Measurements from ENCODE around the gene UIMC1.

The UIMC1 gene

GRCh38 chr5:177010153-177010552, 3.6 kb upstream of the UIMC1 start (continued):
- TF ChIP-seq ZNF274 (IDR thresholded peaks at IDR 0.05; ENCODE audit: low read length) (no peak), ZNF274 (tag by site-specific recombination; IDR thresholded peaks at IDR 0.05; ENCODE audit: borderline replicate concordance) (no peak), ZNF121 (tag by site-specific recombination; IDR thresholded peaks at IDR 0.05) (no peak), SP2 (tag by site-specific recombination; IDR thresholded peaks at IDR 0.05) (no peak), ZNF394 (tag by site-specific recombination; IDR thresholded peaks at IDR 0.05; ENCODE audit: borderline replicate concordance) (no peak), ZNF639 (tag by site-specific recombination; IDR thresholded peaks at IDR 0.05) (no peak)

- Histone ChIP-seq H3K9me3 (ENCODE audit: control insufficient read depth, insufficient read depth, low read depth, low read length) (no peaks in the 10 kb centered on the region), H3K4me1 (ENCODE audit: control insufficient read depth, insufficient read depth, low read length) (peaks cover 15% of the 10 kb centered on the region), H3K4me3 (ENCODE audit: low read depth, low read length) (no peak overlapping the region), H3K27ac (ENCODE audit: extremely low read depth, low read depth, low read length) (no peak overlapping the region), H3K36me3 (ENCODE audit: control insufficient read depth in 2 of 2, insufficient read depth in 1 of 2, low read length in 2 of 2) (no peaks in the 10 kb centered on the region)
- TF ChIP-seq HOXD13 (CRISPR knock-in tag; IDR thresholded peaks at IDR 0.05; ENCODE audit: borderline replicate concordance): no peak
- TF ChIP-seq GFI1B (tag by site-specific recombination; IDR thresholded peaks at IDR 0.05): no peak
- TF ChIP-seq, protein P1, sequence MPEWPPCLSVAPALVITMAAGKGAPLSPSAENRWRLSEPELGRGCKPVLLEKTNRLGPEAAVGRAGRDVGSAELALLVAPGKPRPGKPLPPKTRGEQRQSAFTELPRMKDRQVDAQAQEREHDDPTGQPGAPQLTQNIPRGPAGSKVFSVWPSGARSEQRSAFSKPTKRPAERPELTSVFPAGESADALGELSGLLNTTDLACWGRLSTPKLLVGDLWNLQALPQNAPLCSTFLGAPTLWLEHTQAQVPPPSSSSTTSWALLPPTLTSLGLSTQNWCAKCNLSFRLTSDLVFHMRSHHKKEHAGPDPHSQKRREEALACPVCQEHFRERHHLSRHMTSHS (tag by site-specific recombination; IDR thresholded peaks at IDR 0.05): no peak
- TF ChIP-seq ZNF560 (tag by site-specific recombination; IDR thresholded peaks at IDR 0.05; ENCODE audit: borderline replicate concordance): no peak
- TF ChIP-seq ZNF777 (tag by site-specific recombination; IDR thresholded peaks at IDR 0.05; ENCODE audit: borderline replicate concordance): no peak
- TF ChIP-seq, protein P2, sequence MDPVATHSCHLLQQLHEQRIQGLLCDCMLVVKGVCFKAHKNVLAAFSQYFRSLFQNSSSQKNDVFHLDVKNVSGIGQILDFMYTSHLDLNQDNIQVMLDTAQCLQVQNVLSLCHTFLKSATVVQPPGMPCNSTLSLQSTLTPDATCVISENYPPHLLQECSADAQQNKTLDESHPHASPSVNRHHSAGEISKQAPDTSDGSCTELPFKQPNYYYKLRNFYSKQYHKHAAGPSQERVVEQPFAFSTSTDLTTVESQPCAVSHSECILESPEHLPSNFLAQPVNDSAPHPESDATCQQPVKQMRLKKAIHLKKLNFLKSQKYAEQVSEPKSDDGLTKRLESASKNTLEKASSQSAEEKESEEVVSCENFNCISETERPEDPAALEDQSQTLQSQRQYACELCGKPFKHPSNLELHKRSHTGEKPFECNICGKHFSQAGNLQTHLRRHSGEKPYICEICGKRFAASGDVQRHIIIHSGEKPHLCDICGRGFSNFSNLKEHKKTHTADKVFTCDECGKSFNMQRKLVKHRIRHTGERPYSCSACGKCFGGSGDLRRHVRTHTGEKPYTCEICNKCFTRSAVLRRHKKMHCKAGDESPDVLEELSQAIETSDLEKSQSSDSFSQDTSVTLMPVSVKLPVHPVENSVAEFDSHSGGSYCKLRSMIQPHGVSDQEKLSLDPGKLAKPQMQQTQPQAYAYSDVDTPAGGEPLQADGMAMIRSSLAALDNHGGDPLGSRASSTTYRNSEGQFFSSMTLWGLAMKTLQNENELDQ (tag by site-specific recombination; IDR thresholded peaks at IDR 0.05; ENCODE audit: low read depth): no peak
- TF ChIP-seq OSR2 (tag by site-specific recombination; IDR thresholded peaks at IDR 0.05): no peak
- TF ChIP-seq ZNF660 (tag by site-specific recombination; IDR thresholded peaks at IDR 0.05): no peak
- no peak for TF ChIP-seq RBAK (tag by site-specific recombination; IDR thresholded peaks at IDR 0.05)
- TF ChIP-seq, protein P3, sequence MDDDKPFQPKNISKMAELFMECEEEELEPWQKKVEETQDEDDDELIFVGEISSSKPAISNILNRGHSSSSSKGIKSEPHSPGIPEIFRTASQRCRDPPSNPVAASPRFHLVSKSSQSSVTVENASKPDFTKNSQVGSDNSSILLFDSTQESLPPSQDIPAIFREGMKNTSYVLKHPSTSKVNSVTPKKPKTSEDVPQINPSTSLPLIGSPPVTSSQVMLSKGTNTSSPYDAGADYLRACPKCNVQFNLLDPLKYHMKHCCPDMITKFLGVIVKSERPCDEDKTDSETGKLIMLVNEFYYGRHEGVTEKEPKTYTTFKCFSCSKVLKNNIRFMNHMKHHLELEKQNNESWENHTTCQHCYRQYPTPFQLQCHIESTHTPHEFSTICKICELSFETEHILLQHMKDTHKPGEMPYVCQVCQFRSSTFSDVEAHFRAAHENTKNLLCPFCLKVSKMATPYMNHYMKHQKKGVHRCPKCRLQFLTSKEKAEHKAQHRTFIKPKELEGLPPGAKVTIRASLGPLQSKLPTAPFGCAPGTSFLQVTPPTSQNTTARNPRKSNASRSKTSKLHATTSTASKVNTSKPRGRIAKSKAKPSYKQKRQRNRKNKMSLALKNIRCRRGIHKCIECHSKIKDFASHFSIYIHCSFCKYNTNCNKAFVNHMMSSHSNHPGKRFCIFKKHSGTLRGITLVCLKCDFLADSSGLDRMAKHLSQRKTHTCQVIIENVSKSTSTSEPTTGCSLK (tag by site-specific recombination; IDR thresholded peaks at IDR 0.05): no peak
- TF ChIP-seq ZNF473 (tag by site-specific recombination; IDR thresholded peaks at IDR 0.05): no peak
- TF ChIP-seq OVOL3 (tag by site-specific recombination; IDR thresholded peaks at IDR 0.05): no peak
- POLR2A ChIA-PET: interaction anchor here (3.6 kb wide), 1 partner anchor 14 kb away, joined by 14 read pairs; the partner anchor contains the start of gene ZNF346
- CTCF ChIA-PET: interaction anchor here (1.5 kb wide), 1 partner anchor 62 kb away, joined by 5 read pairs; no protein-coding TSS in a partner anchor
These were observed 2.1 kb upstream of the UIMC1 start for GRCh38 chr5:177008716-177009115.

All from HEK293 (cell line).